Neural cell (in vitro differentiated cells): ENCODE data around the gene IER3. TPM values are rescaled to one million over a fixed set of nuclear protein-coding genes. Genes with fewer than 3 reads are reported as not detected.

Experiments
- H2AFZ ChIP-seq: fragments of 200-600, 300-800 bp; sonication (generic), shearing (Covaris generic); 2 replicates; pipeline ENCODE4 v1.6.0; 2014; ENCODE audit warnings: low read depth, mild to moderate bottlenecking, antibody characterized with exemption, low read length, moderate library complexity
- H3F3A ChIP-seq: fragments of 200-600 bp; shearing (Covaris generic); 2 replicates; pipeline ENCODE4 v1.6.1; 2016; ENCODE audit warnings: mild to moderate bottlenecking, moderate library complexity, mixed read lengths, antibody characterized with exemption, low read length; ENCODE audit not compliant: insufficient read depth, poor library complexity, severe bottlenecking
- H3K27ac ChIP-seq: fragments of 200-600, 300-800 bp; sonication (generic), shearing (Covaris generic); 2 replicates; pipeline ENCODE4 v1.5.1; 2014; ENCODE audit warnings: mild to moderate bottlenecking, low read length, moderate library complexity
- H3K27me3 ChIP-seq: fragments of 300-800, 200-600 bp; sonication (generic), shearing (Covaris generic); 2 replicates; pipeline ENCODE4 v1.6.0; 2014; ENCODE audit warnings: mild to moderate bottlenecking, low read depth, low read length, moderate library complexity; ENCODE audit not compliant: insufficient read depth
- H3K36me3 ChIP-seq: fragments of 300-800, 200-600 bp; sonication (generic), shearing (Covaris generic); 2 replicates; pipeline ENCODE4 v1.5.1; 2014; ENCODE audit warnings: mild to moderate bottlenecking, antibody characterized with exemption, low read length, moderate library complexity; ENCODE audit not compliant: insufficient read depth
- H3K4me2 ChIP-seq: fragments of 300-800, 200-600 bp; sonication (generic), shearing (Covaris generic); 2 replicates; pipeline ENCODE4 v1.6.0; 2014; ENCODE audit warnings: mild to moderate bottlenecking, low read length
- H3K4me3 ChIP-seq: fragments of 300-800, 200-600 bp; sonication (generic), shearing (Covaris generic); 2 replicates; pipeline ENCODE4 v1.5.1; 2014; ENCODE audit warnings: mild to moderate bottlenecking, low read length, moderate library complexity
- H3K79me2 ChIP-seq: fragments of 200-600 bp; shearing (Covaris generic); replicated peaks from 2 replicates; pipeline ENCODE4 v1.6.0; 2014; ENCODE audit warnings: mild to moderate bottlenecking, low read length, moderate library complexity; ENCODE audit not compliant: insufficient read depth
- H3K9ac ChIP-seq: fragments of 300-800, 200-600 bp; sonication (generic), shearing (Covaris generic); 2 replicates; pipeline ENCODE4 v1.6.1; 2016; ENCODE audit warnings: mild to moderate bottlenecking, low read length, mixed read lengths
- H3K9me2 ChIP-seq: fragments of 200-600 bp; shearing (Covaris generic); 2 replicates; pipeline ENCODE4 v1.6.1; 2016; ENCODE audit warnings: mild to moderate bottlenecking, low read length, mixed read lengths; ENCODE audit not compliant: insufficient read depth
- H3K9me3 ChIP-seq: fragments of 200-600, 300-800 bp; sonication (generic), shearing (Covaris generic); 2 replicates; pipeline ENCODE4 v1.6.1; 2016; ENCODE audit warnings: mild to moderate bottlenecking, mixed run types, low read length, moderate library complexity, mixed read lengths
- H4K20me1 ChIP-seq: fragments of 200-600 bp; shearing (Covaris generic); 2 replicates; pipeline ENCODE4 v1.6.1; 2016; ENCODE audit warnings: mild to moderate bottlenecking, mixed run types; ENCODE audit not compliant: insufficient read depth
- CTCF ChIP-seq: fragments of 450-650 bp; IDR thresholded peaks from 2 replicates; pipeline ENCODE4 v1.5.1; 2014; ENCODE audit warnings: antibody characterized with exemption, mild to moderate bottlenecking, moderate library complexity; ENCODE audit not compliant: poor library complexity, severe bottlenecking
- EP300 ChIP-seq: fragments of 450-650 bp; conservative IDR thresholded peaks from 2 replicates; pipeline ENCODE4 v1.6.1; 2014; ENCODE audit warnings: antibody characterized with exemption, mild to moderate bottlenecking, moderate library complexity; ENCODE audit not compliant: poor library complexity, severe bottlenecking
- EZH2 ChIP-seq: fragments of 200-600, 300-800 bp; shearing (Covaris generic), sonication (generic); IDR thresholded peaks from 2 replicates; pipeline ENCODE4 v1.6.1; 2014; ENCODE audit warnings: antibody characterized with exemption, low read length, borderline replicate concordance, mild to moderate bottlenecking; ENCODE audit not compliant: insufficient read depth, poor library complexity, severe bottlenecking
- MXI1 ChIP-seq: fragments of 450-650 bp; conservative IDR thresholded peaks from 2 replicates; pipeline ENCODE4 v1.6.1; 2014; ENCODE audit warnings: antibody characterized with exemption, mild to moderate bottlenecking; ENCODE audit not compliant: poor library complexity, severe bottlenecking
- POLR2AphosphoS5 ChIP-seq: IDR thresholded peaks from 2 replicates; pipeline ENCODE4 v1.6.1; 2012
- RAD21 ChIP-seq: fragments of 450-650 bp; conservative IDR thresholded peaks from 2 replicates; pipeline ENCODE4 v1.6.1; 2014; ENCODE audit warnings: antibody characterized with exemption, mild to moderate bottlenecking, moderate library complexity
- REST ChIP-seq: IDR thresholded peaks from 2 replicates; pipeline ENCODE4 v1.6.1; 2012; ENCODE audit warnings: borderline replicate concordance
- SMC3 ChIP-seq: fragments of 450-650 bp; conservative IDR thresholded peaks from 2 replicates; pipeline ENCODE4 v1.6.1; 2014; ENCODE audit warnings: antibody characterized with exemption, mild to moderate bottlenecking, moderate library complexity; ENCODE audit not compliant: poor library complexity
- TAF1 ChIP-seq: IDR thresholded peaks from 2 replicates; pipeline ENCODE4 v1.6.1; 2012; ENCODE audit warnings: low read depth
- polyA plus RNA-seq: library from polyadenylated mRNA; depleted of rRNA; stranded (reverse); fragments of >200 nt; gene quantifications from 2 replicates; pipeline ENCODE4 v1.2.3, GENCODE V29; 2014

The IER3 gene
- polyA plus RNA-seq, 1 donor from 2014 or later: 3.0 TPM

GRCh38 chr6:30782425-30783014 is 38.2 kb upstream of the IER3 start:
- Histone ChIP-seq H3K9ac (no peak overlapping the region), H3K36me3 (no peaks in the 10 kb centered on the region), H4K20me1 (no peaks in the 10 kb centered on the region), H3K27ac (no peak overlapping the region), H3K79me2 (no peaks in the 10 kb centered on the region), H3F3A (no peaks in the 10 kb centered on the region), H3K4me2 (no peak overlapping the region), H2AFZ (no peak overlapping the region), H3K27me3 (no peaks in the 10 kb centered on the region), H3K4me3 (no peak overlapping the region), H3K9me3 (no peaks in the 10 kb centered on the region), H3K9me2 (no peaks in the 10 kb centered on the region)
- TF ChIP-seq CTCF (no peak), RAD21 (no peak), SMC3 (no peak), MXI1 (no peak), EZH2 (no peak), TAF1 (no peak), POLR2AphosphoS5 (no peak), EP300 (no peak), REST (no peak)

- H3K27ac ChIP-seq: no peak overlapping the region
- no peaks in the 10 kb centered on the region for H3K36me3 ChIP-seq
- TF ChIP-seq REST (no peak), SMC3 (no peak), CTCF (no peak), EZH2 (no peak), TAF1 (no peak), POLR2AphosphoS5 (no peak)
- H3K4me3 ChIP-seq: no peak overlapping the region
- no peak overlapping the region for H3K9ac ChIP-seq
- no peak overlapping the region for H2AFZ ChIP-seq
- no peaks in the 10 kb centered on the region for H3K27me3 ChIP-seq
- H3K79me2 ChIP-seq: no peaks in the 10 kb centered on the region
- no peaks in the 10 kb centered on the region for H4K20me1 ChIP-seq
- no peaks in the 10 kb centered on the region for H3F3A ChIP-seq
- H3K9me3 ChIP-seq: no peaks in the 10 kb centered on the region
- H3K4me2 ChIP-seq: no peak overlapping the region
- no peaks in the 10 kb centered on the region for H3K9me2 ChIP-seq
These were observed 37.5 kb upstream of the IER3 start for GRCh38 chr6:30781743-30782424.
